ENCODE measurements around the gene MNT.
"Not testable (repeated sequence)": the region's sequence is repeated elsewhere in the genome, so short reads cannot be mapped to it uniquely, and the experiment has no call there.

The MNT gene, protein sequence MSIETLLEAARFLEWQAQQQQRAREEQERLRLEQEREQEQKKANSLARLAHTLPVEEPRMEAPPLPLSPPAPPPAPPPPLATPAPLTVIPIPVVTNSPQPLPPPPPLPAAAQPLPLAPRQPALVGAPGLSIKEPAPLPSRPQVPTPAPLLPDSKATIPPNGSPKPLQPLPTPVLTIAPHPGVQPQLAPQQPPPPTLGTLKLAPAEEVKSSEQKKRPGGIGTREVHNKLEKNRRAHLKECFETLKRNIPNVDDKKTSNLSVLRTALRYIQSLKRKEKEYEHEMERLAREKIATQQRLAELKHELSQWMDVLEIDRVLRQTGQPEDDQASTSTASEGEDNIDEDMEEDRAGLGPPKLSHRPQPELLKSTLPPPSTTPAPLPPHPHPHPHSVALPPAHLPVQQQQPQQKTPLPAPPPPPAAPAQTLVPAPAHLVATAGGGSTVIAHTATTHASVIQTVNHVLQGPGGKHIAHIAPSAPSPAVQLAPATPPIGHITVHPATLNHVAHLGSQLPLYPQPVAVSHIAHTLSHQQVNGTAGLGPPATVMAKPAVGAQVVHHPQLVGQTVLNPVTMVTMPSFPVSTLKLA

GRCh38 chr17:2400877-2401425 is at the start of gene MNT:
Gene MNT (minus strand): TSS chr17:2401060. CDS start chr17:2400712, 348 bp downstream.
- DNase-seq (ENCODE audit: low read depth in 2 of 2), result peak; percentile 89 to 93

- no peak for DNase-seq (ENCODE audit: low read depth in 2 of 2)
Measured at GRCh38 chr17:2450016-2450650, 49.3 kb upstream of the MNT start.

DNA sequence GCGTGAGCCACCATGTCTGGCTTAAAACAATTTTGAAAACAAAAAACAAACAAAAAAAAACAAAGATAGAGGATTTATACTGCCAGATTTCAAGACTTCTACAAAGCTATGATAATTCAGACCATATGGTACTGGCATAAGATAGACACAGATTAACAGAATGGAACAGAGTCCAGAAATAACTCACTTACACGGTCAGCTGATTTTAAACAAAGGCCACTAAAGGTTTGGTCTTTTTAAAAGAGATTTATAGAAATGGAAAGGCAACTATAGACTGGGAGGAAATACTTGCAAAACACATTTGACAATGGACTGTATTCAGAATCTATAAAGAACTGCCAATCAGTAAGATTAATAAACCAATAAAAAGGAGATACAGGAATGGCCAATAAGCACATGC is 48.6 kb upstream of the MNT start:
- no peak for DNase-seq (ENCODE audit: low read depth in 2 of 2)

DNA sequence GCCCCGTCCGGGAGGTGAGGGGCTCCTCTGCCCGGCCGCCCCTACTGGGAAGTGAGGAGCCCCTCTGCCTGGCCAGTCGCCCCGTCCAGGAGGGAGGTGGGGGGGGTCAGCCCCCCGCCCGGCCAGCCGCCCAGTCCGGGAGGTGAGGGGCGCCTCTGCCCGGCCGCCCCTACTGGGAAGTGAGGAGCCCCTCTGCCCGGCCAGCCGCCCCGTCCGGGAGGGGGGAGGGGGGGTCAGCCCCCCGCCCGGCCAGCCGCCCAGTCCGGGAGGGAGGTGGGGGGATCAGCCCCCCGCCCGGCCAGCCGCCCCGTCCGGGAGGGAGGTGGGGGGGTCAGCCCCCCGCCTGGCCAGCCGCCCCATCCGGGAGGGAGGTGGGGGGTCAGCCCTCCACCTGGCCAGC is 46.6 kb upstream of the MNT start:
- DNase-seq (ENCODE audit: low read depth in 2 of 2), result not testable (repeated sequence)

GRCh38 chr17:2445638-2446037 is 44.8 kb upstream of the MNT start:
- no peak for DNase-seq (ENCODE audit: low read depth in 2 of 2)

DNA sequence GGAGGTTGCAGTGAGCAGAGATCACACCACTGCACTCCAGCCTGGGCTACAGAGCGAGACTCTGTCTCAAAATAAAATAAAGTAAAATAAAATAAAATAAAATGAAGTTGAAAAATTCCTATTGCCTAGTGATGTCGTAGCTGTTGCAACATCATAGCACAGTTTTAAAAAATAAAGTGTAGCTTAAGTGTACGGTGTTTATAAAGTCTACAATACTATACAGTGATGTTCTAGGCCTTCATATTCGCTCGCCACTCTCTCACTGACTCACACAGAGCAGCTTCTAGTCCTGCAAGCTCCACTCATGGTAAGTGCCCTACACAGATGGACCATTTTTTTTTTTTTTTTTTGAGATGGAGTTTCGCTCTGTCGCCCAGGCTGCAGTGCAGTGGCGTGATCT is 43.5 kb upstream of the MNT start:
- DNase-seq (ENCODE audit: low read depth in 2 of 2), result no peak

DNA sequence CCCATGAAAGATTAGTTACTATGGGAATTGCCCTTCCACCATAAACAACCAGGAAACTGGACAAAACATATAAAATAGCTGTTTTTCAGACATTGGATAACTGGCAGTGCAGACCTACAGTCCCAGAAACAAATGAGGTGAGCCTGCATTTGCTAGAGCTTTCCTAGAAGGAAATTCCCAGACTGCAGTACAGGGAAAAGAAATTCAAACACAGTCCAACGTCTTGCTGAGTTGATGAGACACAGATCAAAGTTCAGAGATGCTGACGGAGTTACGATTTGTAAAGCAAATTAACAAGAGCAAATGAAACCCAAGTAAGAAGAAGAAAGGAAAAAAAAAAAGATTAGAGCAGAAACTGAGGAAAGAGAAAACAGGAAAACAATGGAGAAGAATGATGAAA is 41.3 kb upstream of the MNT start:
- no peak for DNase-seq (ENCODE audit: low read depth in 2 of 2)

- no peak for DNase-seq (ENCODE audit: low read depth in 2 of 2)
Measured at GRCh38 chr17:2440930-2441329, 40.1 kb upstream of the MNT start.

- not testable (repeated sequence) for DNase-seq (ENCODE audit: low read depth in 2 of 2)
Measured at GRCh38 chr17:2439997-2440396, 39.1 kb upstream of the MNT start.

DNA sequence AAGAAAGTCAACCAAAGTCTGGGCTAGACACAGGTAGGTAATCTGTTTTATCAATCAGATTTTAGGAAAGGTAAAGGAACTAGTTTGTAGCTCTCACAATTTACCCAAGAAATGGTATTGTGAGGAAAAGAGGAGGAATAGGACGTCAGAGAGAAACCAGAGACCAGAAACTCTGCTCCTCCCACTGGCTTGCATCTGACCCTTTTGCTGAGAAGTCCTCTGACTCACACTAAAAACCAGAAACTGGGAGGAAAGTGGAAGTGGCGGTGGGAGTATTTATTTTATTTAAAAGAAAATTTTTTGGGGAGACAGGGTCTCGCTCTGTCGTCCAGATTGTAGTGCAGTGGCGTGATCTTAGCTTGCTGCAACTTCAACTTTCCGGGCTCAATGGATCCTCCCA is 38.0 kb upstream of the MNT start:
- no peak for DNase-seq (ENCODE audit: low read depth in 2 of 2)

- DNase-seq (ENCODE audit: low read depth in 2 of 2), result no peak
Measured at GRCh38 chr17:2436316-2436905, 35.6 kb upstream of the MNT start.

- DNase-seq (ENCODE audit: low read depth in 2 of 2), result no peak
Measured at GRCh38 chr17:2435862-2436261, 35.0 kb upstream of the MNT start.

GRCh38 chr17:2435181-2435741 is 34.4 kb upstream of the MNT start:
- DNase-seq (ENCODE audit: low read depth in 2 of 2), result no peak

- no peak for DNase-seq (ENCODE audit: low read depth in 2 of 2)
Measured at GRCh38 chr17:2433696-2434095, 32.8 kb upstream of the MNT start.

- no peak for DNase-seq (ENCODE audit: low read depth in 2 of 2)
Measured at GRCh38 chr17:2427910-2428309, 27.1 kb upstream of the MNT start.

DNA sequence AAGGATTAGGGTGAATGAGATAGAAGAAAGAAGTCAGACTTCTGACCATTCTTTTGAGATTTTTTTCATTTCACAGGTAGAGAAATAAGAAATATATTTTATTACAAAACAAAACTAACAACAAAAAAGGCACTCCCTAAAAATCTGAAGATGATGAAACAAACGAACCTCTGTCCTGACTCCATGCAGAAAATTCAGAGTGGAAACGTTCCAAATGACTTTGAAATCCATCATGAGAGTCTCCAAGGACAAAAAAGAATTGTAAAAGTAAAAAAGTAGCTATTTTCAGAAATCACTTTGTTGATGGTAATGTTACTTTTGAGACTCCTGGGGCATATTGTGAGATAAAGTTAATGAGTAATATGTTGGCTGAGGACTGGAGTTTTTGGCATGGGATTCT is 26.4 kb upstream of the MNT start:
- no peak for DNase-seq (ENCODE audit: low read depth in 2 of 2)

GRCh38 chr17:2423271-2423670 is 22.4 kb upstream of the MNT start:
- DNase-seq (ENCODE audit: low read depth in 2 of 2), result no peak

DNA sequence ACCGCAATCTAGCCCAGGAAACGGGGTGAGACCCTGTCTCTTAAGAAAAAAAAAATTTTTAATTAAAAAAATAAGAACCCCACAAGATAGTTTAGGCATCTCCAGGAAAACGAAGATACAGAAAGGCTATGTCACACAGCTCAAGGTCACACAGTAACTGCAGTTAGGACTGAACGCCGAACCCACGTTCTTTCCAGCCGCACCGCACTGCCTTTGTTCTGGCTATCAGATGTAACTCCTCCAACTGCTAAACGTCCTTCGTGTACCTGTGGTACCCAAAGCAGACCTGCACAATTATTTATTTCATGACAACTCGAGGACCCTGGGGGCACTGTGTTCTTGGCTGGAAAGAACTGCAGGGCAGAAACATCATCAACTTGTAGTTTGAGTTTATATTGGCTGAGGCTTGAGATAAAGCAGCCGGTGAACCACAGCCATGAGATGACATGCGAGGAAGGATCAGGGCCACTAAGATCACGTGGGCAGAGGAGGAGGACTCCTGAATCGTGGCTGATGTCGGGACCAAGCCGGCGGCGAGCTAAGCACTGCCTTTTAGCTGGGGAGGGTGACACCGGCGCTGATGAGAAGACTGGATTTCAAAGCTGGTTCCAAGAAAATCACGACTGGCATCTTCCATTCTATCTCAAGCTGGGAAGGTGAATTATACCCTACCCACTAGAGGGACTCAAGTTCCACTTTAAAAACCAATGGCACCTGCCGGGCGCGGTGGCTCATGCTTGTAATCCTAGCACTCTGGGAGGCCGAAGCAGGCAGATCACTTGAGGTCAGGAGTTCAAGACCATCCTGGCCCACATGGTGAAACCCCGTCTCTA is 20.7 kb upstream of the MNT start:
- no peak for DNase-seq (ENCODE audit: low read depth in 2 of 2)

DNA sequence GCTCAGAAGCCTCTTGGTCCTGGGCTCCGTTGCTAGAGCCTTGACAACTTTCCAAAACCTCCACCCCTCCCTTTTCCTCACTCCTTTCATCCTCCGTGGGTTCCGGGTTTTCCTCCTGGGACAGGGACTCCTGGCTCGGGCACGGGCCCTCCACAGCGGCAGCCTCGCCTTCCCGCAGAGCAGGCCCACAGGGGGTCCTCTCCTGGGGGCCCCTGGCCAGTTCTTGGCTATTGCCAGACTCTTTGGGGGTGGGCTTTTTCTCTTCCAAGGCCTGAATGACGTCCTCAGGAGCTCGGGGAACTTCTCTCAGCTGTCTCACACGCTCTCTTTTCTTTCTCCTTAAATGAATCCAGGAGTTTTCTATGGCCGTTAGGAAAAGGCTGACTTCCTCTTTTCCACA is 19.3 kb upstream of the MNT start:
- no peak for DNase-seq (ENCODE audit: low read depth in 2 of 2)

DNA sequence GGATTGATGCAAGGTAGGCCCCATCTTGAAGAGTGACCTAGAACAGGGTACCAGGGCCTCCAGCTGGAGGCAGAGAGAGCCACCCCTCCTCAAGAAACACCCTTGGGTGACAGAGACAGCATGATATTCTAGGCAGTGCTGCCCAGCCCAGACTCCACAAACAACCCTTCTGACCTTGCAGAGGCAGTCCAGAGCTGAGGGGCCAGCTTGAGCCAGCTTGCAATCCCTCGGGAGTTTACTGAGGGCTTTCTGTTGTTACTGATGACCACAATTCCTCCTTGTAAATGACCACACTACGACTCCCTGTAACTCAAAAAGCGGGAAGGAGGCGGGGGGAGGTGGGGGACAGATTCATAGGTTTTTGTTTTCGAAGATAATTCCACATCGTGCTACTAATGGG is 18.6 kb upstream of the MNT start:
- DNase-seq (ENCODE audit: low read depth in 2 of 2), result no peak

GRCh38 chr17:2418572-2418971 is 17.7 kb upstream of the MNT start:
- DNase-seq (ENCODE audit: low read depth in 2 of 2), result no peak
